HepG2 (cell line): ENCODE results near the gene OR8D1. TPM values are rescaled to one million over a fixed set of nuclear protein-coding genes. Genes with fewer than 3 reads are reported as not detected.

Experiments
- ATAC-seq: fragments of 200-7000 bp; cut with Tn5 transposase; 3 replicates; pipeline ENCODE4 v1.9.1; 2020; ENCODE audit warnings: mild to moderate bottlenecking, moderate library complexity
- BruUV-seq: library from RNA; stranded (reverse); fragments of 400-500 nt; replicated peaks from 2 replicates; lab custom pipeline; 2021; lab: Mats Ljungman, UMichigan
- CTCF ChIA-PET: fragments of 300-600 bp; formaldehyde crosslinking; extraction: SDS; loops from one replicate; lab custom pipeline; 2021; ENCODE audit warnings: low total read pairs, inconsistent platforms, low intra/inter-chr PET ratio; lab: Yijun Ruan, JAX
- POLR2A ChIA-PET: fragments of 350-600 bp; sonication (Branson Sonifier 250); formaldehyde crosslinking; loops from one replicate; lab custom pipeline; 2020; ENCODE audit warnings: antibody characterized with exemption, inconsistent platforms; lab: Yijun Ruan, JAX
- DNase-seq: peaks from one replicate; pipeline ENCODE4 v3.0.0-alpha.2; 2015; ENCODE audit warnings: low spot score
- FAIRE-seq: peaks from 3 replicates; lab custom pipeline; 2011; peaks lifted over from hg19 to GRCh38; lab: Jason Lieb, UNC
- H2AFZ ChIP-seq: one replicate; pipeline ENCODE4 v1.6.1; 2011; ENCODE audit warnings: low read length, inconsistent platforms
- H3K27ac ChIP-seq: fragments of 300-600 bp; 3 replicates; pipeline ENCODE4 v1.8.0; 2011; ENCODE audit warnings: mixed run types, mild to moderate bottlenecking, mixed read lengths, low read length, inconsistent platforms; ENCODE audit not compliant: insufficient read depth; ENCODE audit errors: extremely low read length
- H3K27me3 ChIP-seq, 2 experiments: fragments of 200-600 bp in 1 of 2; 2 replicates in 1 of 2; 3 replicates in 1 of 2; pipeline versions ENCODE4 v1.6.0 to v1.8.0; 2011; ENCODE audit warnings: low read length in 2 of 2, mild to moderate bottlenecking in 2 of 2, moderate library complexity in 2 of 2, inconsistent platforms in 1 of 2; ENCODE audit not compliant: insufficient read depth in 2 of 2, control insufficient read depth in 1 of 2
- H3K36me3 ChIP-seq, 2 experiments: fragments of 200-600 bp in 1 of 2; replicated peaks in 1 of 2; 2 replicates in 1 of 2; 3 replicates in 1 of 2; pipeline versions ENCODE4 v1.5.1 to v1.8.0; 2011; ENCODE audit warnings: low read length in 2 of 2, inconsistent platforms in 1 of 2; ENCODE audit not compliant: insufficient read depth in 2 of 2, control insufficient read depth in 1 of 2
- H3K4me1 ChIP-seq: 2 replicates; pipeline ENCODE4 v1.5.1; 2012; ENCODE audit warnings: low read length, inconsistent platforms; ENCODE audit not compliant: insufficient read depth
- H3K4me2 ChIP-seq: 2 replicates; pipeline ENCODE4 v1.6.0; 2011; ENCODE audit warnings: low read depth, low read length, inconsistent platforms
- H3K4me3 ChIP-seq, 3 experiments: fragments of 200-600 bp in 1 of 3; sonication (generic), shearing (Covaris generic) in 1 of 3; replicated peaks in 1 of 3; 2 replicates each; pipeline ENCODE4 v1.5.1; 2011 to 2016; ENCODE audit warnings: low read length in 3 of 3, inconsistent platforms in 2 of 3, low read depth in 2 of 3, mild to moderate bottlenecking in 2 of 3, control low read depth in 1 of 3, mixed read lengths in 1 of 3; ENCODE audit not compliant: insufficient read depth in 1 of 3
- H3K79me2 ChIP-seq: one replicate; pipeline ENCODE4 v1.6.1; 2011; ENCODE audit warnings: low read length, inconsistent platforms; ENCODE audit not compliant: insufficient read depth
- H3K9ac ChIP-seq: 2 replicates; pipeline ENCODE4 v1.6.0; 2011; ENCODE audit warnings: mild to moderate bottlenecking, low read depth, low read length, inconsistent platforms; ENCODE audit not compliant: insufficient read depth
- H3K9me3 ChIP-seq: 2 replicates; pipeline ENCODE4 v1.5.1; 2012; ENCODE audit warnings: mild to moderate bottlenecking, low read length
- H4K20me1 ChIP-seq: 2 replicates; pipeline ENCODE4 v1.6.0; 2011; ENCODE audit warnings: inconsistent platforms, mild to moderate bottlenecking, low read length, moderate library complexity; ENCODE audit not compliant: insufficient read depth
- EHMT2 ChIP-seq: fragments of 200-600 bp; sonication (generic); IDR thresholded peaks from 2 replicates; pipeline ENCODE4 v1.7.0; 2017; ENCODE audit warnings: antibody characterized with exemption, low read depth, low read length, borderline replicate concordance
- FOXA3 ChIP-seq: IDR thresholded peaks from 2 replicates; pipeline ENCODE4 v1.6.1; 2016; ENCODE audit warnings: missing genetic modification reagents, missing compliant biosample characterization
- HHEX ChIP-seq: IDR thresholded peaks from 2 replicates; pipeline ENCODE4 v1.6.1; 2016; ENCODE audit warnings: control low read depth
- PCBP2 ChIP-seq: fragments of 200-400 bp; formaldehyde crosslinking; optimal IDR thresholded peaks from 2 replicates; pipeline ENCODE3; 2018; ENCODE audit warnings: low read length, low read depth; ENCODE audit not compliant: poor library complexity, severe bottlenecking
- SOX5 ChIP-seq: IDR thresholded peaks from 2 replicates; pipeline ENCODE4 v1.6.1; 2016; ENCODE audit warnings: borderline replicate concordance
- U2AF2 ChIP-seq: fragments of 200-400 bp; formaldehyde crosslinking; IDR thresholded peaks from 2 replicates; pipeline ENCODE4 v1.6.1; 2017; ENCODE audit warnings: low read depth, mild to moderate bottlenecking, low read length
- ZBTB2 ChIP-seq: sonication (generic); formaldehyde crosslinking; IDR thresholded peaks from 2 replicates; pipeline ENCODE4 v1.8.0; 2022; ENCODE audit warnings: low read depth, missing genetic modification reagents
- ZBTB34 ChIP-seq: sonication (generic); formaldehyde crosslinking; IDR thresholded peaks from 2 replicates; pipeline ENCODE4 v1.8.0; 2022; ENCODE audit warnings: mild to moderate bottlenecking, missing genetic modification reagents
- ZNF614 ChIP-seq: IDR thresholded peaks from 2 replicates; pipeline ENCODE4 v1.6.1; 2018; ENCODE audit warnings: missing biosample characterization, missing genetic modification reagents, inconsistent platforms, borderline replicate concordance
- WGBS: methylation state at CpG from one replicate; pipeline ENCODE4 v1.1.6; 2017; ENCODE audit warnings: low lambda C conversion rate; 5-methylcytosine and 5-hydroxymethylcytosine counted together
- in situ Hi-C: cut with HindIII; loops from 2 replicates; pipeline ENCODE4 v1.10.0; 2017; ENCODE audit warnings: low pct_unique_long_range_greater_than_20kb; ENCODE audit not compliant: extremely low pct_ligation_motif_present
- intact Hi-C: fragments of 100-400 bp; cut with micrococcal nuclease; formaldehyde crosslinking; loops from one replicate; pipeline ENCODE4 v1.10.0; 2022; ENCODE audit not compliant: unreplicated experiment
- polyA plus RNA-seq, 8 experiments: library from polyadenylated mRNA; depleted of rRNA in 3 of 8; stranded (reverse) in 7 of 8; unstranded in 1 of 8; fragments of >200 nt; fragmentation: Illumina TruSeq in 4 of 8; extraction: Trizol in 4 of 8; gene quantifications; 2 replicates each; pipeline versions ENCODE4 v1.2.1 to v1.2.3, GENCODE V29; 2011 to 2016; ENCODE audit warnings: low read depth in 4 of 8, missing spikeins in 1 of 8, mixed read lengths in 1 of 8; ENCODE audit not compliant: insufficient read depth in 1 of 8
- total RNA-seq, 5 experiments: library from RNA; depleted of rRNA; stranded (reverse); fragments of >200 nt; fragmentation: Illumina TruSeq; extraction: Trizol; gene quantifications; 2 replicates each; pipeline ENCODE4 v1.2.3, GENCODE V29; 2016; ENCODE audit warnings: low read depth in 1 of 5

Gene OR8D1
- total and polyA plus RNA-seq, 2 of the 13 experiments (the other 11 are each of a cell fraction or from before 2014, with no cell fraction given) = not detected

- TF ChIP-seq SOX5 (CRISPR knock-in tag) (peak; percentile 74; the same call in 1 of the 2 replicates), ZNF614 (no peak), ZBTB2 (CRISPR knock-in tag) (no peak), PCBP2 (no peak), U2AF2 (no peak)
These were observed 26.3 kb upstream of the OR8D1 start (continued) for GRCh38 chr11:124340142-124340447.

GRCh38 chr11:124339396-124340141, 25.8 kb upstream of the OR8D1 start:
- peak; percentile 72; the same call in 2 of the 3 replicates for ATAC-seq
- intact Hi-C loops = no loop called here

More at GRCh38 chr11:124339396-124340141, 25.8 kb upstream of the OR8D1 start:
- CTCF ChIA-PET = no interaction called here
- BruUV-seq = no TSS peak
- no peaks in the 10 kb centered on the region for H3K27me3 ChIP-seq
- no peak for FAIRE-seq
- H3K4me1 ChIP-seq = peaks cover 23% of the 10 kb centered on the region
- no peak overlapping the region for H3K4me3 ChIP-seq
- H3K27ac ChIP-seq = no peak overlapping the region
- in situ Hi-C loops = no loop called here
- H3K36me3 ChIP-seq = no peaks in the 10 kb centered on the region
- POLR2A ChIA-PET = no interaction called here
- no peaks in the 10 kb centered on the region for H3K79me2 ChIP-seq
- DNase-seq = no peak
- 42% methylated on average over 6 of the region's 6 CpGs for WGBS
- no peak for TF ChIP-seq HHEX
- TF ChIP-seq FOXA3 = no peak
- 0 out of 2 replicates have a peak, but pooled peaks have one; percentile 16 for TF ChIP-seq ZBTB34 (CRISPR knock-in tag)
- TF ChIP-seq EHMT2 = 0 out of 2 replicates have a peak, but pooled peaks have one; percentile 61
- H3K9ac ChIP-seq = no peak overlapping the region
- no peak overlapping the region for H3K4me2 ChIP-seq
- no peak overlapping the region for H2AFZ ChIP-seq
- no peaks in the 10 kb centered on the region for H4K20me1 ChIP-seq
- H3K9me3 ChIP-seq = no peaks in the 10 kb centered on the region
